ENCODE results near the gene CTDP1.

Gene CTDP1

DNA sequence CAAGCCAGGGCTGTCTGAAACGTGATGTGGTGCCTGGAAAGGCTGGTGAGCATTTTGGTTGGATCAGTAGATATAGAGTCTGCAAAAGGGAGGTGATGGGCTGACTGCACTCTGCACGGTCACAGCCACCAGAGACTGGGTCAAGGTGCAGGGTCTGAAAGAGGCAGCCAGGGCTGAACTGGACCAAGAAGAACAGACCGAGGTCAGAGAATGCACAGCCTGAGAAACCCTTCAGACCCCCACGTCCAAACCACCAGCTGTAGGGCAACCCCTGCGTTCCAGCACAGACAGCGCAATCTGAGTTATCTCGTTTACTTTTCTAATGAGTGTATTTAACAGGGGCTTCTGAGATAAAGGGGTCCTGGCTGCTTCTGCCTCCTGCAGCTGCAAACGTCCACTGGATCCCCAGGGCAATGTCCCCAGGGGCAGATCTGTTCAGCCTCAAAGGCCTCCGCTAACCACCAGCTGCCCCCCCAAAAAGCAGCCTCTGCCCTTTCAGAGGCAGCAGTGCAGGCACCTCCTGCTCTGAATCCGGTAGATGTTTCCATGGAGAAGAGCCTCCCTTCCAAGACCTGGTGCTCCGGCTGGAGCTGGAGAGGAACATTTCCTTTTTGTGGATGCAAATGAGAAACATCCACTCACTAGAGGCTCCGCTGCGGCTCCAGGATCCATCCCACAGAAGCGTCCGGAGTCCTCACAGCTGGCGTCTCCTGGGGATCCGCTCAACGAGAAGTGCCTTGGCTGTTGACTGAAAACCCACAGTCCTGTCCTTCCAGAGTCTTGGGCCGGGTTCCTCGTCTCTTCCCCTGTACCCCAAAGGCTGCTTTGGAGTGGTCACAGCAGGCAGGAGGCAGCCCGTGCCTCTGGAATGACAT is 117.2 kb downstream of the CTDP1 start:
- DNase-seq (ENCODE audit: low read depth in 2 of 2), result no peak

DNA sequence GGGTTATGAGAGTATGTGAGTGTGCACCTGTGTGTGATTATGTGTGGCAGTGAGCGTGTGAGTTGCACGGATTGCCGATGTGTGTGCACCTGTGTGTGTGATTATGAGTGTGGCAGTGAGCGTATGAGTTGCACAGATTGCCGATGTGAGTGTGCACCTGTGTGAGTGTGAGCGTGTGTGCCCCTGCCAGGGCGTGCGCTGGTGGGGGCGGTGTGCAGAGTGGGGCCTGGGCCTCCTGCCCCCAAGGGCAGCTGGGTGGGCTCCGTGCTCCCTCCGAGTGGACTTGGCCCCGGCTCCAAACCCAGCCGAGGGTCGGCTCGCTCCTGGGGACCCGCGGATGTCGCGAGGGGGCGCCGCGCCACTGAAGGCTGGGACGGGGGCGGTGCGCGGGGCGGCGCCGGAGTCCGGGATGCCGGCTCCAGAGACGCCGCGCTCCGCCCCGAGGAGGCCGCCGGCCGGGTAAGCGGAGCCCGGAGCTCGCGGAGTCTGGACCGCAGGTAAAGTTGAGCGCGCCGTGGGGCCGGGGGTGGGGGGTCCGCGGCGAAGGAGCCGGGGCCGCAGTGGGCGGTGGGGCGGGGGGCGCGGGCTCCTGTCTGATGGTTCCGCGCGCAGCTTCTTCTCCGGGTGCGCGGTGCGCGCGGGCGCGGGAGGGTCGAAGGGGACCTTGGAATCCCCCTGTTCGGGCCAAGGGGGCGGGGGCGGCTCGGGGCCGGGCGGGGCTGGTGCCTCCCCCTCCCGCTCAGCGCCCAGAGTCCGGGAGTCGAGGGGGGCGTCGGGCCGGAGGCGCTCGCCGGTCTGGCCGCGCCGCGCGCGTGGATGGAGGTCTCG is 118.1 kb downstream of the CTDP1 start, which contains the start of gene KCNG2:
KCNG2 (plus strand) TSS at position 421 of the 828 bp plus-strand sequence. CDS start 65,730 bp downstream, outside the sequence.
- peak in 1 of 2 experiments; percentile 22 for DNase-seq (ENCODE audit: low read depth in 2 of 2)

DNA sequence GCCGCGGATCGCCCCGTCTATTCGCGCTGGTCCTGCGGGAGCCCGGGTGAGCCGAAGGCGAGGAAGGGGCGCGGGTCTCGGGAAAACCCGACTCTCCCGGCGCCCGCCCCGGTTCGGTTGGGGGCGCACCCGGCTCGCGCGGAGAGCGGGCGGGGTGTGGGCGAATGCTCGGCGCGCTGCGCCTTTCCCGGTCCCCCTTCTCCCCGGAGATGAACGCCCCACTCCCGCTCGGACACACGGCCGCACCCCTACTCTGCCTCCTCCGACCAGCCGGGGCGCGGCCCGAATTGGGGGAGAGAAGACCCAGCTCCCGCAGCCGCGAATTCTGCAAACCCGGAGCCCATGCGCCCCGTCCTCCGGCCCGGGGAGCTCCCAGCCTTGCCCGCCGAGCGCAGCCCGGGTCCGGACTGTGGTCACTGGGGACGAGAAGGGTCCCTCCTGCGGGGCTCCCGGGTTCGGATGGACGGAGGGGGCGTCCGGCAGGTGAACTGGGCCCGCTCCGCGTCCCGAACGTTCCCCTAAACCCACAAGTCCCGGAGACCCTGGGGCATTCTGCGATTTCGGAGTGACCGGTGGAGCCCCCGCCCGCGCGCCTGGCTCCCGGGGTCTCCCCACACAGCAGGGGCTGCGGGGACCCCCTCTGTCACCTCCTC is 118.9 kb downstream of the CTDP1 start:
- no peak for DNase-seq (ENCODE audit: low read depth in 2 of 2)

DNA sequence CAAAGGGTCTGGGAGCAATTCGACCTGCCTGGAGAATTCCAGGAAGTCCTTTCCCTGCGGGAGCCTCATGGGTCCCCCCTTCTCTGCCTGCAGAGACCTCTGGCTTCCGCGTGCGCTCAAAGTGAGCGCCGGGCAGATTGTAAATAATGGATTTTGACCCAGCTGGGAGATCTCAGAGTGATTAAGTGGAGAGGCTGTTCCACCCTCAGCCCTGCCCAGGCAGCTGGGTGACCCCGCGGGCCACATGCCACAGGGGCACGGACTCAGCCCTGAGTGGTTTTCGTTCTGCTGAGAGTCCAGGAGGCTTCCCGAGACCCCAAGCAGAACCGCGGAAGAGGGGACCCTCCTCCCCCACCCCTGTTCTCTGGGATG is 119.4 kb downstream of the CTDP1 start:
- no peak for DNase-seq (ENCODE audit: low read depth in 2 of 2)

DNA sequence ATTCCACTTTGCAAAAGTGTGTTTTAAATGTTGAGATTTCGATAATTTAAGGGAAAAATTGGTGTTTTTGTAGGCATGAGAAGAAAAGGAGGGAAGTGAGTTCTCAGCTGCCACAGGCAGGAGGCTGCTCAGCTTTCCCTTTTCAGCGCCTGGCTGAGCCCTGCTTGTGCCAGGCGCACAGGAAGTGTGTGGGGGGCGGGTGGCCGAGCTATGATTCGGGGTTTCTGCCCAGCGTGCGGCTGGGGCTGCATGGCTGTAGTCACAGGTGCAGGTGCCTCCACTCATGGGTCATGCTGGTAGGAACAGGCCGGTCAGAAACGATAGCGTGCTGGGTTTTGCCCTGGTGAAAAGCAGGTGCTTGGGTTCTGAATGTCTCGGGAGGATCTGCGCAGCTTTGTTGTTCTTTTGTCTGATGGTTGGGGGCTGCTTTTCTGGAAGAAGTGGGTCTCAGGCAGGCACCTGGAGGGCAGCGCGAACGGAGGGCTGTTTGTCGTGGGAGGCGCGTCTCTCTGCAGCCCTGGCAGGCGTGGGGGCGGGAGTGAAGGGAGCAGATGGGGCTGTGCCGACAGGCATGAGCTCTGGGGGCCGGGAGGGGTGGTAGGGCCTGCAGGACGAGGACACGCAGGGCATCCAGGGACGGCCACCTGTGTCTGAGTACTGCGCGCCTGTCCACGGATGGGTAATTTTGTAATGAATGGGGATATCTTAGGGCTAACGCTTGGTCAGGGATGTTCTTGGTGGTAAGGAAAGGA is 120.2 kb downstream of the CTDP1 start:
- no peak for DNase-seq (ENCODE audit: low read depth in 2 of 2)

DNA sequence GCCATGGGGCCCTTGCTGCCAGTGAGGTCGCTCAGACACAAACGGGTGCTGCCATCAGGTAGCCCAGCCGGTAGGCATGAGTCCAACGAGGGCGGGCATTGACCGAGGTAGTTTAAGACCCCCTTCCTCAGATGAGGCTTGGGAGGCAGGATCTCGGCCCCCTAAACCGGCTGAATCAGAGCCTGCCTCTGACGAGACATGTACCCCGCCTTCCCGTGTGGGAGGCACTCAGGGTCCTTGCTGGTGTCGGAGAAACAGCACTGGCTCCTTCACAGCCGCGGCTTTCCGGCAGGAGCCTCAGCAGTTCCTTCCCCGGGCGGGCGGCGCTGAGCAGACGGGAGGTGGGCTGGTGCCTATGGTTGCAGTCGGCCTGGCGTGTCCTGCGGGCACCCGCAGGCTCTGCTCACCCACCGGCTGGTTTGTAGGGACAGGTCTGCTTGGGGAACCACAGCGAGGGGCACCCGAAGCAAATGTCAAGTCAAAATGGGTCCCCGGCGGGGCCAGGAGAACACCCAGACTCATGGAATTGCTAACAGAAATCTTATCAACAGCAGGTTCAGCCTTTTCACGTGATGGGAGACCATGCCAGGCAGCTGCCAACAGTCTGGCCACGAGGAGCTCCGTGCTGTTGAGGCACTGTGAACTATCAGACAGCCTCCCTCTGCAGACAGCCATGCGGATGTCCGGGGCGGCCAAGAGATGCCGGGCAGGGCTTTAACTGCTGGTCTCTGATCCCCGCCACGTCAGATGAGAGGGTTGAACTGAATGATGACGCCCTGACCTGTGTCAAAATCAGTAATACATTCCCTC is 121.0 kb downstream of the CTDP1 start:
- no peak for DNase-seq (ENCODE audit: low read depth in 2 of 2)

DNA sequence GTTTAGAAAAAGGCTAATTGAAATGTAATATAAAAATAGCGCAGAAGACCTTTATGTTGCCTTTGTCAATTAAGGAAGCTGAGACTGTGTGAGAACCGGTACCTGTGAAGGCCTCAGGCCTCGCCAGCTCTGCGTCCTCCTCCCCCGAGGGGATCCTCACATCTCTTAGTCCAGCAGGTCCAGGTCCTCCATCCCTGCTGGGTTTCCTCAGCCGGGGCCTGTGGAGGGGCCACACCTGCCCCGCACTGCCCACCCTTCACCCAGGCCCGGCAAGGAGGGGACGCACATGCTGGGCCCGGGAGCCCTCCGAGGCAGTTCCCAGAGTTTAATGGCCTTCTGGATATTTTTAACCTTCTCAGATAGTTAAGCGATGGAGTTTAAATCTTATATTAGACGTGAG is 121.6 kb downstream of the CTDP1 start:
- DNase-seq (ENCODE audit: low read depth in 2 of 2), result no peak

DNA sequence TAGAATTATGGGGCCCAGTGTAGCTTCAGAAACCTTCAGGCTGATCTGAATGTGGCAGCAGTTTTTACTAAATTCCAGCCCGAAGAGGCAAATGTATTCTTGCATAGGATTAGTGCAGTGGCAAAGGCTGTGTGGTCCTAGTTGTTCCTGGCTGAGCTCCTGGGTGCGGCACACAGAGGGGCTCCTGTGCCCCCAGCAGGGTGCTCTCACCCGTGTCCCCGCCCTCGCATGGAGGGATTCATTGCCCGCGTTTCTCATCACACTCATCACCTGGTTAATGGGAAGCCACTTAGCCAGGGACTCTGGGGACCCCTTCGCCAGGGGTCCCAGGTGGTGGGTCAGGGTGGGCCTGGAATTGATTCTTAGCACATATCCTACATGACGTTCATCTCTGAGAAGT is 122.0 kb downstream of the CTDP1 start:
- DNase-seq (ENCODE audit: low read depth in 2 of 2), result no peak

DNA sequence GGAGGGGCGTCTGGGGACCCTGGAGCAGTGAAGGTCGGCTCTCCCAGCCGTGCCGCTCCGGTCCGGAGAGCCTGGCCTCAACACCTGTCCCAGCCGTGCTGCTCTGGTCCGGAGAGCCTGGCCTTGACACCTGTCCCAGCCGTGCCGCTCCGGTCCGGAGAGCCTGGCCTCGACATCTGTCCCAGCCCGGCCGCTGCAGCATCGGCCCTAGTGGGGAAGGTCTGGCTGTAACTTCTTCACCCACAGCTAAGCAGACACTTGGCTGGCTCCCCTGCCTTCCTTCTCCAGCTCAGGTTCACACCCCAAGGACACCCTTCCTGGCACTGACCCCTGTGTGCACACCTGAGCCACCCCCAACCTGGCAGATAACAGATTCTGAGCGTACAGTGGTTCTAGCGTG is 122.7 kb downstream of the CTDP1 start:
- no peak for DNase-seq (ENCODE audit: low read depth in 2 of 2)

DNA sequence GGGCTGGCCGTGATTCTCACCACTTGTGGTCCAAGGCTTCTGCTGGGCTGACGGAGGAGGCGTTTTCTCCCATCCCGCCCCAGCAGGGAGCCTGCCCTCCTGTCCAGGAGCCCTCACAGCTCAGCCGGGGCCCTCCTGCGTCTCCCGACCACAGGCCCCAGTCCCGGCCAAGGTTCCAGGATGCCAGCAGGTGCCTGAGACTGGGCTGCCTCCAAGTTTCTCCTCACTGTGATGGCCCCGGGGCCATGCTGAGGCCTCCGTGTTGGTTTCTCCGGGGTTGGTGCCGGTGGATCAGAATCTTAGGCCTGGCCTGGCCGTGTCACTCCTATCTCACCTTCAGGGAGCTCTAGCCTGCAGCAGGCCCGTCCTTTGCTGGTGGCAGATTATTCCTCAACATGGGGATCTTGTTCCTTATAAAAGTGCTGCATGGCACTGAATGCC is 124.0 kb downstream of the CTDP1 start:
- no peak for DNase-seq (ENCODE audit: low read depth in 2 of 2)

Data from stimulated activated CD4-positive, alpha-beta T cell treated with anti-CD3 and anti-CD28 coated beads, Interleukin-12 subunit alpha, Interleukin-12 subunit beta, amount 100 ng/mL, for 24 hours (primary cell).